HG02610 (cell line): Measurements from ENCODE around the gene FPR2.

ENCODE experiments used
- ATAC-seq: cut with Tn5 transposase; IDR thresholded peaks from one replicate; pipeline ENCODE4 v1.9.1; 2021; ENCODE audit warnings: mild to moderate bottlenecking, moderate library complexity; ENCODE audit not compliant: unreplicated experiment

Gene FPR2

DNA sequence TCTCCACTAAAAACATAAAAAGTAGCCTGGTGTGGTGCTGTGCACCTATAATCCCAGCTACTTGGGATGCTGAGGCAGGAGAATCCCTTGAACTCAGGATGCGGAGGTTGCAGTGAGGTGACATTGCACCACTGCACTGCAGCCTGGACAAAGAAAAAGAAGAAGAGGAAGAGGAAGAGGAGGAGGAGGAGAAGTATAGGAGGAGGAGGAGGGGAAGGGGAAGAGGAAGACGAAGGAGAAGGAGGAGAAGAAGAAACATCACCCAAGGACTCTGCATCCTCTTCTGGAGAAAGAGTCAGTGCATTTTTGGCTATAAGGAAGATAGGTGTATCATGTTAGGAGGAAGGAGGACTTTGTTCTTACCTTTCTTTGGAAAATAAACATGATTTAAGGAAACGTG, 21.0 kb downstream of the FPR2 start:
- ATAC-seq = no peak

- no peak for ATAC-seq
These were observed 22.4 kb downstream of the FPR2 start for GRCh38 chr19:51783372-51783771.

DNA sequence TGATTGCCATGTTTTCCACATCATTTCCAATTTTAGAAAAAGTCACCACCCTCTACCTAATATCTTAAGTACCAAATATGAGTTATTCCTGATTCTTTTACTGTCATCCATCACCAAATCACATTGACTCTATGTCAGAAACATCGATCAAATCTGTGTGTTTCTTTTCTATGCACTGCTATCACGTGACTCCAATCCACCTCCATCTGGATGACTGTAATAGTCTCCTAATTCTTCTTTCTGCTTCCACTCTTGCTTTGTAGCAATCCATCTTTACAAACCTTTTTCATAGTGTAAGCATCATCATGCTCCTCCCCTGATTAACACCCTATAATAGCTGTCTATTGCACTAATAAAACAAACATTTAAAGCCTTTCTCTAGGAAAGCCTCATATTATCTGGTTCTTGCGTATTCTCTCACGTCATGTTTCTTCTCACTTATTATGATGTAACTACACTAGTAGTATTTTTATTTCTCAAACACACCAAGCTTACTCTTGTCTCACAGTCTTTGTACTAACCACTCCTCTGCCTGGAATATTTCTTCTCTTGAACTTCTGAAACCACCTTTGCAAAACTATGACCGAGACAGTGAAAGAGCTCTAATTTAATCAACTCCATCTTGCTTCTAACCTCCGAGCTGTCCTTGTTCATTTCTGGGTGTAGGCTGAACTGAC, 23.3 kb downstream of the FPR2 start:
- no peak for ATAC-seq

GRCh38 chr19:51784922-51785690, 24.1 kb downstream of the FPR2 start:
- no peak for ATAC-seq

DNA sequence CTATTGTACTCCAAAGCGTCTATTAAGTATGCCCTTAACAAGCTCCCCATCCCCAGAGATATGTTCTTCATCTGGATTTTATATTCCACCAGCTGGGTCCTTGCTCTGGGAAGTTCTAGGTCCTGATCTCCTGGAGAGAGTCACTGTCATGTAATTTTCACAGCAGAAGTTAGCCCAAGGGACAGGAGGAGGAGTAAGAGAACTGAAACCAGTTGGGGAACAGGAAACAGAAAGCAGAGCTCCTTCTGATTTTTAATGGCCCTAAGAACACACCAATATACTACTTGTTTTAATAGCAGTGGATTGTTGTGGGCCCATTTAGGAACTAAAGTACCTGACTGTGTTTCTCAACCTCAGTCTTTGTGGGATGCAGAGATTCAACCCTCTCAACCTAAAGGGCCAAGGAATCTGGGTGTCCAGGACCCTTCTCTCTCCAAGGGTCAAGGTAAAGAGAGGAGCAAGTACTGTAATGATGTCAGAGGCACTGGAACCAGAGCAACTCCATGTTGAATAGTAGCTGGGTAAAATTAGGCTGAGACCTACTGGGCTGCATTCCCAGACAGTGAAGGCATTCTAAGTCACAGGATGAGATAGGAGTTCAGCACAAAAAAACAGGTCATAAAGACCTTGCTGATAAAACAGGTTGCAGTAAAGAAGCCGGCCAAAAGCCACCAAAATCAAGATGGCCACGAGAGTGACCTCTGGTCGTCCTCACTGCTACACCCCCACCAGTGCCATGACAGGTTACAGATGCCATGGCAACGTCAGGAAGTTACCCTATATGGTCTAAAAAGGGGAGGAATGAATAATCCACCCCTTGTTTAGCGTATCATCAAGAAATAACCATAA, 25.9 kb downstream of the FPR2 start:
- ATAC-seq = no peak

DNA sequence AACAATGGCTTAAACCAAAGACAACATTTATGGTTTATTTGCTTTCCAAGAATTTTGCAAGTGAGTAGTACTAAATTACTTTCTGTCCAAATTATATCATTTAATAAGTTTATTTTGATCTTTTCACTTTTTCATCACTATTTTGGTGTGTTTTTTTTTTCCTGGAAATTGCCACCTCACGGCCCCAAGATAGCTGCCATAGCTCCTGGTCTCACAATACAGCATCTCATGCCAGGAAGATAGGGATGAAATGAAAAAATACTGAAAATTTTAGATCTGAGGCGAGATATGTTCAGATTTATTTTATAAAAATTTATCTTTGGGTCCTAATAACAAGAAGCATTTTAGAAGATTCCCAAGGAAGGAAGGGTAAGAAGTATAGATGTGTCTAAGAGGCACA, 27.0 kb downstream of the FPR2 start:
- ATAC-seq = no peak

DNA sequence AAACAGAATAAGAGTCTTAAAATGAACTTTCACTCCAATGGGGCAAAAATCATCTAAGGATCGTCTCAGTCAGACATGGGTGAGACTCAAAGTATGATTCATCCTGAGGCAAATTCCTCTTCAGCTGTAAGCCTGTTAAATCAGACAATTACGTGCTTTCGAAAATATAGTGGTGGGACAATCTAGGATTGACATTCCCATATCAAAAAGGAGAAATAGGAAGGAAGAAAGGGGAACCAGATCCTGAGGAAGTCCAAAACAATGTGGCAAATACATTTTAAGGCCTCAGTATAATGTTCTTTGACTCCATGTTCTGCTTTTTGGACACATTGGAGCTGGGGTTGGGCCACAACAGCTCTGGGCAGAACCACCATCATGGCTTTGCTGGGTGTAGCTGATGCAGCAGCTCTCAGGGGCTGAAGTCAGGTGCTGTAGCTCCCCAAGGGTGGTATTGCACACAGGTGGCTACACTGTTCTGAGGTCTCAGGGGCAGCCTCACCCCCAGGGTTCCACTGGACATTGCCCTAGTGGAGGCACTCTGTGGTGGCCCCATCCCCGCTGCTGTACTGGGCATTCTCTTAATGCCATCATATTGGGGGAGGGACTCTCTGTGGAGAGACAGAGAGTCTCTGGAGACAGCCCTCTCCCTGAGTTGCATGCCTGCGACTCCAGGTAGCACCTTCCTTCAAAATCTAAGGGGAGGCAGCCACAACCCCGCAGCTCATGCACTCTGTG, 28.2 kb downstream of the FPR2 start:
- no peak for ATAC-seq

DNA sequence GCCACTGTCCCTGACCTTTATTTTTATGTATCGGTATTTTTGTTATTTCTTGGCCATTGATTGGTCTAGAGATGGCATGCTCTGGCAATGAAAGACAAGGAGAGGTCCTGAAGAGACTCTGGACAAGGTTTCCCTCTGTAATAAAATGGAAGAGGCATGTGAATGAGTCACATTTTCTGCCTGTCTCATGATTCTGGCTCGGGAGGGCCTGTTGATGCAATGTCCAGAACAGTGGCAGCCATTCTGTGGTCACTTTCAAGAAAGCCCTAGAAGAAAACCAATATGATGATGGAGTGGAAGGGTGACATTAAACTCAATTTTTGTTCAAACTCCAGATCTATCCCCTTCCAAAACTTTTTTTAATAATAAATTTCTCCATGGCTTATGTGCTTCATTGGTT, 32.0 kb downstream of the FPR2 start:
- no peak for ATAC-seq

GRCh38 chr19:51793994-51794393, 33.0 kb downstream of the FPR2 start:
- no peak for ATAC-seq

DNA sequence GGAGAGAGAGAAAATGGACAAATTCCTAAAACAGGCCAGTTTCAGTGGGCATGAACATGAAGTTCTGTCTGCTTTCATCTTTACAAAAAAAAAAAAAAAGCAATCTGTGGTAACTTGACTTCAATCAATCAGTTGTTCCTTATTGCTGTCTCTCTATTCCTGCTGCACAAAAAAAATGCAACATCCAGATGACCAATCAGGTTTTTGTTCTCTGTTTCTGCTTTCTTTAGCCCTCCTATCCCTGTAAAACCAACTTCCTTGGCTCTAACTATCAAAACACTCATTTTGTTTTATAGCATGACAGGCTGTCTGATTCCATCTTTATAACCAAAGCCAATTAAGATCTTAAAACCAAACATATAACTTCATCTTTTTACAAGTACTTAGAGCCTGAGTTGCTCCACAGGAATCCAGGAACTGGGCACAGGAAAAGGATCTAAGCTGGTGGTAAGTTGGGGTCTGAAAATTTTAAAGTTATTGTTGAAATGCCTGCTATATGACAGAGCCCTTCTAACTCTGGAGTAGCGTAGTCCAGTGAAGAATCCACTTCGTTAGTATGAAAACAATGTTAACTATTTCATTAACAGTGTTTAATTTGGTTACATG, 34.0 kb downstream of the FPR2 start, which contains the start of gene FPR3:
TSS of gene FPR3 (plus strand) at position 273 of the 606 bp plus-strand sequence. CDS start 28,592 bp downstream, outside the sequence.
- ATAC-seq = no peak

DNA sequence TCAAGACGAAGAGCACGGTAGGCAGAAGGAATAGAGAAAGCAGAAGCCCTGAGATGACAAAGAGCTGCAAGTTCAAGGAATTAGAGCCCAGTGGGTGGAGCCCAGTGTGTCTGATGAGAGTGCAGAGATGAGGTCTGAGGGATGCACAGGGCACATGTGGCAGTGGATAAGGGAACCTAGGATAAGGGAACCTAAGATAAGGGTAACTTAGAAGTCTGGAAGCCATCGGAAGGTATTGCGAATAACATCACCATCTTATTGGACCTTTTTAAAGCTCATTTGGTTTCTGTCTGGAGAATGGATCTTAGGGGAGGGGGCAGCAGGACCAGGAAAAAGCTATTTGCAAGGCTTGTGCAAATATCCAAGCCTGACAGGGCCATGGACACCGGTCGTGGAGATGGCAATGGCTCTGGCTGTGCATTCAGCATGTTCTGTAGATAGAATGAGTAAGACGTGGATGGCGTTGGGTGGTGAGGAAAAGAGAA, 35.3 kb downstream of the FPR2 start:
- no peak for ATAC-seq

DNA sequence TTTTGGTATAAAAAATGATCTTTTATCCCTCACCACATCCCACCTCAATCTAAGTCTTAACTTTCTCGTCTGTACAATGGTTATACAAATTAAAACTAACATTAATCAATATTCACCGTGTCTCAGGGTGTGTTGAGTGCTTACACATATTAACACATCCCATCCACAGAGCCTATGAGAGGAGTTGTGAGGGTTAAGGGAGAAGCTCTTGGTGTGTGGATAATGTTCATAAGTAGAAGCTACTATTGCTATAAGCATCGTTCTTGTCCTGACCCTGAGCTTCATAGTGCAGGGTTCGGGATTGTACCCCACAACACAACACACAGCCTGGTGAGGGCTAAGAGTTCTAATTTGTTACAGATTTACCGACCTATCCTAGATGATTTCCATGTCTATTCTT, 36.5 kb downstream of the FPR2 start:
- ATAC-seq = no peak

DNA sequence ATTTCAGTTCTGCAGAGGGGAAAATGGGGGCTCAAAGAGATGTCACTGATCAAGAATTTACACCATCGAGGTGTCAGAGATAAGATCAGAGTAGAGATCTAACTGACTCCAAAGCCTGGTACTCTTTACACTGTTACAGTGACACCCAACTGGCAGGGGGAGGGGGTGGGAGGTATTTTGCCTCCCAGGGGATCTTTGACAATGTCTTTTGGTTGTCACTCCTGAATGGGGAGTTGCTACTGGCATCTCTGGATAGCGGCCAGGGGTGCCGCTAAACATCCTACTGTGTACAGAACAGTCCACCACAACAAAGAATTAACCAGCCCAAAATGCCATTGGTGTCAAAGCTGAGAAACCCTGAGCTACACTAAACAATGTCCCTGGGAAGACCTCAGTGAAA, 37.1 kb downstream of the FPR2 start:
- no peak for ATAC-seq

DNA sequence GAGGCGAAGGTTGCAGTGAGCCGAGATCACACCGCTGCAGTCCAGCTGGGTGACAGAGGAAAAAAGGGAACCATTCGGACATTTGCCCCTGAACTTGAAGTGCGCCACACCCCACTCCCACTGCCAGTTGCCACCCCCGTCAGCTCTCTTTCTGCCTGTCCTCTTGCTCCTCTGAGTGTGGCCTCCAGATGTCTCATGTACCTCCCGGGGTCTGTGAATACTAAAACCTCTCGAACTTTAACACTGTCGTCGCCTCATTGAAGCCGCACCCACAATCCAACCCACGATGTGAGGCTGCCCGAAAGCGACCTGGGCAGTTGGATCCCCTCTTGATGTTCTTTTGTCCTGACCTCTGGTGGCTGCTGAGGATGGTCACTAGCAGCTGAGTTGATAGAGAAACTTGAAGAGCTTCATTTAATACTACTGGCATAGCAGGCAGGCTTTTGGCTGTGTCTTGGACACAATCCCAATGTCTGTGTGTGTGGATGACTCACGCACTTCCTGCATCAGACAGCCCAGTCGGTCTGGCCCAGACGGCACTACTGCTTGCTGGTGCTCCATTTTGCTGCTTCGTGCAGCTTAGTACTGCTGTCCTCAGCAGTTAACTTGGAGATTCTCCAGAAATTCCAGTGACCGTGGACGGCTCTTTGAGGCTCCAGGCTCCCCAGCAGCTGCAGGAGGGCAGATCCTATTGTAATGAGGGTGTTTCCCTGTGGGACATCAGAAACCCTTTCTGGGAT, 38.2 kb downstream of the FPR2 start:
- ATAC-seq = no peak

DNA sequence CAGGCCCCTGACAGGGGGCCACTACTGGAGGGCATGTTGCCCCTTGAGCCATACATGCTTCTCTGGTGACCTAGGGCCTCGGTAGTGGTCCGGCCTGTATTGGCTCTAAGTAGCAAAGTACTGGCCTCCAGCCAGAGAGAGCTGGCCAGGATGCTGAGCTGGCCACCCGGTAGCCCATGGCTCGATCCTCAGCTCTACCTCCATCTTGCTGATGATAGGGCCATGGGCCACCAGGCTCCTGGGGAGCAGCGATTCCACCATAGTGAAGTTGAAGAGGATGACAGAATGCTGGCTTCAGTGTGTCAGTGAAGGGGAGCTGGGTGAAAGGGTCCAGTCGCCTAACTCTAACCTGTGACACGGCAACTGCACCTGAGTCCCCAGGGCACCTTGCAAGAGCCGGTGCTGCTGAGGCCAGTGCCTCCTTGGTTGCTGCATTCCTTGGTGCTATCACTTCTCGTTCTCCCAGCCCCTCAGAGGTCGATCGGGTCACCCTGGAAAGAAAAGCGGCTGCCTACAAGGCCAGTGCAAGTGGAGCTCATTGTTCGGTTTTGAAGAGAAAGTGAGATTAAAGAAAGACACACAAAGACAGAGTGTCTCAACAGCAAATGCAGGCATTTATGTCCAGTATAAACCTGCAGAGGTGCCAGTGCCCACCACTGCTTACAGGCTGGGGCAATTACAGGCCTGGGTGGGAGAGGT, 38.9 kb downstream of the FPR2 start:
- no peak for ATAC-seq

DNA sequence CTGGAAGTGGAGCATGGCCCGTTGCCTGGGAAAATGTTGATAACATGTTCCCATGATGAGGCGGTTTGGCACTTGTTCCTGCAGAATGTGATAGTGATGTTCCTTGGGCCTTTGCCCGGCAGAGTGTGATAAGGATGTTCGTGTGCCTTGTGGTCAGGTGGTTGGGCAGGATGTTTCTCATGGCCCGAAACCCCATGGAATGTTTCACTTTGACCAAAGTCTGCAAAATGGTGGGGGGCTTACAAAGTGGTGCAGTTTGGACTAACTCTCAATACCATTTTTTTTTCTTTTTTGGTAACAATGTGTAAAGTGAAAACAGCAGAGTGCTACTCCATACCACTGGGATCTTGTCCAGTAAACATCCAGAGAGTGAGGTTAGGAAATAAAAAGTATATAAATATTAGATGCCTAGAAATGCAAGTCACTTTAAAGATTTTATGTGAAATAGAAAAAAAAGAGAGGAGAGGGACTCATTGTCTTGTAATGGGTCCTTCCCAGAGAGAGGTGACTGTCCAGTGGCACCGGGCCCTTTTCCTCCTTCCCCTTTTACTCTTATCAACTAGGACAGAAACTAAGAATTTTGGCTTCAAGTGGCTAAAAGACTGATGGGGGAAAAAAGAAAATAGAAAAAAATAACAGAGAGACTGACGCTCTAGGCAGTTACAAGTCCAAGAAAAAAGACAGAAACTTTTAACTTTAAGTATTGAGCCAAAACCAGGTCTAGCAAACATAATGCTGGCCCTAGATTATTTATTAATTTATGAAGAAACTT, 39.7 kb downstream of the FPR2 start:
- ATAC-seq = no peak

- no peak for ATAC-seq
These were observed 41.8 kb downstream of the FPR2 start for GRCh38 chr19:51802775-51803174.

DNA sequence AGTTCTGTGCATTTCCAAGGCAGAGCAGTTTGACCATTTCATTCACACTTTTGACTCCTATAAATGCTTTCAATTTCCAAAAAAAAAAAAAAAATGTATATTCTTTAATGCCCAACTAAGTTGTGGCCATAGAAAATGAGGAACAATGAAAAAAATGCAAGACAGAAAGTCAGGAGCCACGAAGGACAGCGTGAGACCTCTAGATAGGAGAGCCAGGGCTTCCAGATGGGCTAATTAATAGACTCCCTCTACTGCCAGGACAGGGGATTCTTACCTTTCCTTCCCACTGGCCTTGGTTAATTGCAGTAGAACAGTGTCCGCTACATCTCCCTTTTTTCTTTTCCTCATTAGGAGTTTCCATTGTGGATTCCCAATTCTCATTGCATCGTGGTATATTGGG, 42.5 kb downstream of the FPR2 start:
- ATAC-seq = no peak
